MM.1S (cell line): ENCODE results near the gene TMEM19.

Source experiments
- DNase-seq: peaks from one replicate; pipeline ENCODE4 v3.0.0-alpha.2; 2015
- H2AFZ ChIP-seq: fragments of 300-600 bp; sonication (generic); 2 replicates; pipeline ENCODE4 v1.6.0; 2016; ENCODE audit warnings: antibody characterized with exemption, low read length
- H3F3A ChIP-seq: fragments of 300-600 bp; sonication (generic); 2 replicates; pipeline ENCODE4 v1.6.1; 2016; ENCODE audit warnings: mild to moderate bottlenecking, antibody characterized with exemption, low read length, moderate library complexity, mixed read lengths; ENCODE audit not compliant: insufficient read depth
- H3K27ac ChIP-seq: fragments of 300-600 bp; sonication (generic); 2 replicates; pipeline ENCODE4 v1.5.1; 2016; ENCODE audit warnings: mild to moderate bottlenecking, low read length
- H3K27me3 ChIP-seq: fragments of 300-600 bp; sonication (generic); replicated peaks from 2 replicates; pipeline ENCODE4 v1.6.0; 2016; ENCODE audit warnings: low read length; ENCODE audit not compliant: insufficient read depth
- H3K36me3 ChIP-seq: fragments of 300-600 bp; sonication (generic); replicated peaks from 2 replicates; pipeline ENCODE4 v1.6.1; 2016; ENCODE audit warnings: mild to moderate bottlenecking, low read length, mixed read lengths; ENCODE audit not compliant: insufficient read depth
- H3K4me1 ChIP-seq: fragments of 300-600 bp; sonication (generic); 2 replicates; pipeline ENCODE4 v1.6.1; 2016; ENCODE audit warnings: low read length, mixed read lengths
- H3K4me2 ChIP-seq: fragments of 300-600 bp; sonication (generic); 2 replicates; pipeline ENCODE4 v1.6.0; 2016; ENCODE audit warnings: low read depth, low read length
- H3K4me3 ChIP-seq: fragments of 300-600 bp; sonication (generic); 2 replicates; pipeline ENCODE4 v1.5.1; 2016; ENCODE audit warnings: low read length, mixed read lengths
- H3K79me2 ChIP-seq: fragments of 300-600 bp; sonication (generic); 2 replicates; pipeline ENCODE4 v1.6.1; 2016; ENCODE audit warnings: mixed run types, low read length, mixed read lengths
- H3K9ac ChIP-seq: fragments of 300-600 bp; sonication (generic); 2 replicates; pipeline ENCODE4 v1.6.1; 2016; ENCODE audit warnings: low read length, mixed read lengths
- H3K9me2 ChIP-seq: fragments of 300-600 bp; sonication (generic); replicated peaks from 2 replicates; pipeline ENCODE4 v1.6.1; 2016; ENCODE audit warnings: mild to moderate bottlenecking, low read length, mixed read lengths; ENCODE audit not compliant: insufficient read depth
- H3K9me3 ChIP-seq: fragments of 300-600 bp; sonication (generic); replicated peaks from 2 replicates; pipeline ENCODE4 v1.6.1; 2016; ENCODE audit warnings: mild to moderate bottlenecking, low read length, mixed read lengths; ENCODE audit not compliant: insufficient read depth
- H4K20me1 ChIP-seq: fragments of 300-600 bp; sonication (generic); 2 replicates; pipeline ENCODE4 v1.6.1; 2016; ENCODE audit warnings: mild to moderate bottlenecking, low read length, moderate library complexity, mixed read lengths; ENCODE audit not compliant: insufficient read depth
- CTCF ChIP-seq: fragments of 300-600 bp; sonication (generic); IDR thresholded peaks from 2 replicates; pipeline ENCODE4 v1.5.1; 2016; ENCODE audit warnings: antibody characterized with exemption, low read length, mixed read lengths
- EZH2 ChIP-seq: fragments of 300-600 bp; sonication (generic); optimal IDR thresholded peaks from 2 replicates; pipeline ENCODE3; 2017; ENCODE audit warnings: low read depth, mild to moderate bottlenecking, antibody characterized with exemption, low read length, mixed read lengths
- EZH2phosphoT487 ChIP-seq: fragments of 300-600 bp; sonication (generic); IDR thresholded peaks from 2 replicates; pipeline ENCODE4 v1.6.1; 2018; ENCODE audit warnings: antibody characterized with exemption, low read length

Gene TMEM19

GRCh38 chr12:71726548-71726947 lies 40.7 kb downstream of the TMEM19 start:
- no peaks in the 10 kb centered on the region for H4K20me1 ChIP-seq
- H3K27me3 ChIP-seq: no peaks in the 10 kb centered on the region
- TF ChIP-seq EZH2phosphoT487 (no peak), CTCF (no peak), EZH2 (no peak)
- no peaks in the 10 kb centered on the region for H3K79me2 ChIP-seq
- no peak overlapping the region for H3K4me3 ChIP-seq
- no peak for DNase-seq
- H3K9me3 ChIP-seq: no peaks in the 10 kb centered on the region
- no peaks in the 10 kb centered on the region for H3F3A ChIP-seq
- no peak overlapping the region for H3K9ac ChIP-seq
- H2AFZ ChIP-seq: no peak overlapping the region
- H3K4me2 ChIP-seq: no peak overlapping the region
- no peaks in the 10 kb centered on the region for H3K36me3 ChIP-seq
- H3K27ac ChIP-seq: no peak overlapping the region
- H3K4me1 ChIP-seq: no peaks in the 10 kb centered on the region
- no peaks in the 10 kb centered on the region for H3K9me2 ChIP-seq

GRCh38 chr12:71727958-71728357 lies 42.1 kb downstream of the TMEM19 start:
- Histone ChIP-seq H3K27ac (no peak overlapping the region), H3K9me2 (no peaks in the 10 kb centered on the region), H3K36me3 (no peaks in the 10 kb centered on the region), H3K4me2 (no peak overlapping the region), H3K9me3 (no peaks in the 10 kb centered on the region), H2AFZ (no peak overlapping the region), H3K27me3 (no peaks in the 10 kb centered on the region), H3K79me2 (no peaks in the 10 kb centered on the region), H3K9ac (no peak overlapping the region), H3K4me3 (no peak overlapping the region), H3K4me1 (no peaks in the 10 kb centered on the region), H4K20me1 (no peaks in the 10 kb centered on the region), H3F3A (no peaks in the 10 kb centered on the region)
- no peak for DNase-seq
- TF ChIP-seq CTCF (no peak), EZH2phosphoT487 (no peak), EZH2 (no peak)

- no peak for DNase-seq
- Histone ChIP-seq H3K4me3 (no peak overlapping the region), H3K27me3 (no peaks in the 10 kb centered on the region), H3K27ac (no peak overlapping the region), H3K9me2 (no peaks in the 10 kb centered on the region), H3K36me3 (no peaks in the 10 kb centered on the region), H3K4me2 (no peak overlapping the region), H3K9ac (no peak overlapping the region), H3K79me2 (no peaks in the 10 kb centered on the region), H3F3A (no peaks in the 10 kb centered on the region), H3K4me1 (no peaks in the 10 kb centered on the region), H3K9me3 (no peaks in the 10 kb centered on the region), H2AFZ (no peak overlapping the region), H4K20me1 (no peaks in the 10 kb centered on the region)
- TF ChIP-seq EZH2 (no peak), EZH2phosphoT487 (no peak), CTCF (no peak)
Observed at GRCh38 chr12:71730936-71731335, 45.1 kb downstream of the TMEM19 start.
